Left colon (tissue), 2 donors: ENCODE results near the gene VPS36. TPM values are rescaled to one million over a fixed set of nuclear protein-coding genes. Genes with fewer than 3 reads are reported as not detected.
A peak's percentile ranks its signal among the peaks of the same experiment; 100 is the strongest.
"Not testable (repeated sequence)": the region's sequence is repeated elsewhere in the genome, so short reads cannot be mapped to it uniquely, and the experiment has no call there.

ENCODE experiments used
- ATAC-seq: fragments of 200-7000 bp; cut with Tn5 transposase; one replicate; pipeline ENCODE4 v1.9.1; 2020; ENCODE audit warnings: mild to moderate bottlenecking, moderate library complexity
- DNase-seq, 2 donors: peaks; one replicate each; pipeline ENCODE4 v3.0.0-alpha.2; 2020
- intact Hi-C, 2 donors: fragments of 100-400 bp; cut with DNase I in 1 of 2; cut with micrococcal nuclease in 1 of 2; formaldehyde crosslinking; loops; one replicate each; pipeline versions ENCODE4 v1.11.2 to v1.14.0; 2022; cut with DNase I, micrococcal nuclease
- total RNA-seq, 2 donors: library from RNA; stranded (reverse); fragmentation: NEBNext Ultra II Directional; extraction: Animal tissue kit (Norgen Biotek cat#: 25700); gene quantifications; one replicate each; pipeline ENCODE4 v1.2.1, GENCODE V29; 2021
- donor health status: DM: no; HTN: no; CAD: no.
- donor health status: DM: yes; HTN: yes; CAD: no.

The VPS36 gene
- total RNA-seq, 2 donors from 2014 or later = 53.0 to 61.4 TPM

GRCh38 chr13:52449331-52450011 lies 963 bp downstream of the VPS36 start:
- DNase-seq = no peak
- intact Hi-C loops = loop anchor here in 1 of 2 donors (10.0 kb wide), 1 partner anchor 205 kb away; the partner anchor contains the start of gene SUGT1

DNA sequence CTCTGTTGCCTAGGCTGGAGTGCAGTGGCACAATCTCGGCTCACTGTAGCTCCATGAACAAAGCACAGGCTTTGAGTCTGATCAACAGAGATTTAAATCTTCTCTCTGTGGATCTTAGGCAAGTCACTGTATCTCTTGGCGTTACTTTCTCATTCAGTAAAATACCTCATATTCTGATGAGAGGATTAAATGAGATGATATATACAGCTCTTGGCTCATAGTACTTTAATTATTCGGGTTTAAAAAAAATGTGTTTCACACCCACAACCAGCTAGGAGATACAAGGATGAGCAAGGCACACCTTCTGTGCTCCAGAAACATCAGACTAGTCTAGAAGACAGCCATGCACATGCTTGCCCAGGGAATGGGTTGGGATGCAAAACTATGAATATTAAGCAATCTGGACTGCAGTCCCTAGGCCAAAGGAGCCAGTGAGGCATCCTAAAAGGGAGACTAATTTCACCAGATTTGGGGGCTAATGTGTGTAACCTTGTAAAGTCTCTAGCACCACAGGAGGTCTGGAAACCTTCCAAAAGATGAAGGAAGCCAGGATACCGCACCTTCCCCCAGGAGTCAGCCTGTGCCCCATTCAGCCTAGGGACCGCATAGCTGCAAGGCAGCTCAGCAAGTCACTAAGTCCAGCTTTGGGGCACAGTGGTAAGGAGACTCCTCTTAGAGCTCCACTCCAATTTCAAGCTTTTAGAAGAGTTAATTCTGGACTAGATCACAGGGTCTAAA lies 2.5 kb downstream of the VPS36 start:
- DNase-seq (no peak), ATAC-seq (no peak)
- intact Hi-C loops = no loop called here

More at GRCh38 chr13:52449331-52450011, 963 bp downstream of the VPS36 start:
- ATAC-seq = peak; percentile 43

GRCh38 chr13:52447354-52447753 lies 3.1 kb downstream of the VPS36 start:
- intact Hi-C loops = no loop called here
- ATAC-seq (no peak), DNase-seq (no peak)

GRCh38 chr13:52446265-52446664 lies 4.2 kb downstream of the VPS36 start:
- no peak for ATAC-seq
- intact Hi-C loops = no loop called here
- no peak for DNase-seq

- no peak for DNase-seq
- intact Hi-C loops = no loop called here
- no peak for ATAC-seq
These were observed 18.0 kb downstream of the VPS36 start for GRCh38 chr13:52432456-52432855.

DNA sequence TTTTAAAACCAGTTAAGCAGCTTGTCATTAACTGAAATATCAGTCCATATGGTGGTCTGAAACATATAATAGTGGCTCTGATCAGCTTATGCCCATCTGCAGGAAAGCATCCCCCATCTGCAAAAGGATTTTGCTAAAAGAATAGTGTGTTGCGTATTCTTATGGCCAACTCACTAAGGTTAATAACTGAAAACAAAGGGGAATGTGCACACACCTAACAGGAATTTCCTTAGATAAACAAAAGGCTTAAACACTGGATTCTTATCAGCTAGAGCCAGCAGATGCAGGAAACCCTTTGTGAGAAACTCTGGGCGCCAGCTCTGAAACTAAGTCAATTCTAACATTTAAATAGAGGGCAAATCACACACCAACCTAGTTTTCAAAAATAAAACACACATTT lies 22.1 kb downstream of the VPS36 start:
- intact Hi-C loops = no loop called here
- ATAC-seq (peak; percentile 73), DNase-seq (no peak)

DNA sequence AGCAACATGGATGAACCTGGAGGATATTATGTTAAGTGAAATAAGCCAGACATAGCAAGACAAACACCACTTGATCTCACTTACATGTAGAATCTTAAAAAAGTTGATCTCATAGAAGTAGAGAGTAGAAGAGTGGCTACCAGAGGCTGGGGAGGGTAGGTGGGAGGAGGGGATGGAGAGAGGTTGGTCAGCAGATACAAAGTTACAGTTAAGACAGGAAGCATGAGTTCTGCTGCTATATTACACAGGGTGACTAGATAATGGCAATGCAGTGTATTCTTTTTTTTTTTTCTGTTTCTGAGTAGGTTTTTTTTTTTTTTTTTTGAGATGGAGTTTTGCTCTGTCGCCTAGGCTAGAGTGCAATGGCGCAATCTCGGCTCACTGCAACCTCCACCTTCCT lies 29.2 kb downstream of the VPS36 start:
- no peak for ATAC-seq

DNA sequence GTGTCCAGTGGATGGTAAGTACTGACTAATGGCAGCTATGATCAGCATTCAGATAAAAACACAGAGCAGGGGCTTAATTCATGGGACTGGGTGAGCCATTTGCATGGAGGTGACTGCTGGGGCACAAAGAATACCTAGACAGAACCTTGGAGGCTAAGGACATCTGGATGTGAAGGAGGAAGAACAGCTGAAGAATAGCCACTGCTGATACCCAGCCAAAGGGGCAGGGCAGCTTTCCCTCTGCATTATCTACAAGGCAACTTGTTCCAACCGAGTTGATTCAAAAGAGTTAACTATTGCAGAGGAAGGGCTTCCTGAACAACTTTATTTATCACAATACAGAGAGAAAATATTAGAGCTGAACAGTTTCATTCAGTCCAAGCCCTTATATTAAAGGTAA lies 31.4 kb downstream of the VPS36 start:
- DNase-seq = no peak
- ATAC-seq = no peak
- intact Hi-C loops = no loop called here

More for the DNA sequence above, 29.2 kb downstream of the VPS36 start:
- no peak for DNase-seq
- intact Hi-C loops = no loop called here

GRCh38 chr13:52414963-52415362 lies 35.5 kb downstream of the VPS36 start:
- intact Hi-C loops = no loop called here
- DNase-seq = no peak
- no peak for ATAC-seq

DNA sequence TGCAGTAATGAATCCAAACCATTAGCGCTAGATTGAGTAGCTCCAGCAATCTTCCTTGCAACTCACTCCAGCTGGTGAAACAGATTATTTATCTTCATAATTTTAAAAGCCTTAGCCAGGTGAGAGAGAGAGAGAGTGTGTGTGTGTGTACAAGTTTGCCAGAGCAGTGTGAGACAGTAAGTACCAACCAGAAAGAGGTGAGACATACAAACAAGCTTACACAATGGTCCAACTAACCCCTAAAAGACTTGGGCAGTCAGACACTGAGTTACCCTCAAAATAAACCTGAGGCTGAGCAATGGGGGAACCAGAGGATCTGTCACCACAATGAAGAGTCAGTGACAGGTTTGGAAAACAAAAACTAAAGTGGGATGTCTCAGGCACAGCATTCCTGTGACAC lies 36.4 kb downstream of the VPS36 start:
- intact Hi-C loops = no loop called here
- no peak for DNase-seq
- ATAC-seq = no peak

- DNase-seq = no peak
- ATAC-seq = no peak
- intact Hi-C loops = no loop called here
These were observed 38.3 kb downstream of the VPS36 start for GRCh38 chr13:52412128-52412527.

DNA sequence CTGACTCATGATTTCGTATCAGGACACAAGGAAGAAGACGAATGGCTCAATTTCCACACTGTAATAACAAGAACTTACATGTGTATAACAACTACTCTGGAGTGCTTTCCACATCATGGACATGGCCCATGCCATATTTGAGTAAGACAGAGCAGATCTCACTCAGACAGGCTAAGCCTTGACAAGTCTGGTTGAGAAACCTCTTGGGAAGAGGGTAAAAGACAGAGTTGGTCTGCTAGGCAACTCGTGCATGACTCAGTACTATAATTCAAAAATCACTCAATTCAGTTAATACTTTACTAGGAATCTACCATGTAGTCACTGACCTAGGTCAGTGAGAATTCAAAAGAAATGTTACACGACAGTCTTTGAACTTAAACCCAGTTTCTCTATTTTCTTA lies 38.8 kb downstream of the VPS36 start:
- no peak for DNase-seq
- no peak for ATAC-seq
- intact Hi-C loops = no loop called here

DNA sequence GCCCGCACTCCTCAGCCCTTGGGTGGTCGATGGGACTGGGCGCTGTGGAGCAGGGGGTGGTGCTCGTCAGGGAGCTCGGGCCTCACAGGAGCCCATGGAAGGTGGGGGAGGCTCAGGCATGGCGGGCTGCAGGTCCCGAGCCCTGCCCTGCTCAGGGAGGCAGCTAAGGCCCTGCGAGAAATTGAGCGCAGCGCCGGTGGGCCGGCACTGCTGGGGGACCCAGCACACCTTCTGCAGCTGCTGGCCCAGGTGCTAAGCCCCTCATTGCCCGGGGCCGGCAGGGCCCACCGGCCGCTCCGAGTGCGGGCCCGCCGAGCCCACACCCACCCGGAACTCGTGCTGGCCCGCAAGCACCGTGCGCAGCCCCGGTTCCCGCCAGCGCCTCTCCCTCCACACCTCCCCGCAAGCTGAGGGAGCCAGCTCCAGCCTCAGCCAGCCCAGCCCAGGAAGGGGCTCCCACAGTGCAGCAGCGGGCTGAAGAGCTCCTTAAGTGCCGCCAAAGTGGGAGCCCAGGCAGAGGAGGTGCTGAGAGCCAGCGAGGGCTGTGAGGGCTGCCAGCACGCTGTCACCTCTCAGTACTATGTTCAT lies 42.3 kb downstream of the VPS36 start:
- ATAC-seq, intact Hi-C loops, DNase-seq: not testable (repeated sequence)

- DNase-seq, intact Hi-C loops, ATAC-seq: not testable (repeated sequence)
These were observed 43.0 kb downstream of the VPS36 start for GRCh38 chr13:52407436-52407835.

DNA sequence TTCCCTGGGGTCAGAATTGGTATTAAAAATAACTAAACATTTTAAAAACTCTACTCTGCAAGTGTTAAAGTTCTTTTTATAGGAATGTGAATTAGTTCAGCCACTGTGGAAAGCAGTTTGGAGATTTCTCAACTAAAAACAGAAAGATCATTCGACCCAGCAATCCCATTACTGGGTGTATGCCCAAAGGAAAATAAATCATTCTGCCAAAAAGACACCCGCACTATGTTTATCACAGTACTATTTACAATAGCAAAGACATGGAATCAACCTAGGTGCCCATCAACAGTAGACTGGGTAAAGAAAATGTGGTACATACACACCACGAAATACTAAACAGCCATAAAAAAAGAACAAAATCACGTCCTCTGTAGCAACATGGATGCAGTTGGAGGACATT lies 43.8 kb downstream of the VPS36 start:
- ATAC-seq = no peak
- intact Hi-C loops = no loop called here

DNA sequence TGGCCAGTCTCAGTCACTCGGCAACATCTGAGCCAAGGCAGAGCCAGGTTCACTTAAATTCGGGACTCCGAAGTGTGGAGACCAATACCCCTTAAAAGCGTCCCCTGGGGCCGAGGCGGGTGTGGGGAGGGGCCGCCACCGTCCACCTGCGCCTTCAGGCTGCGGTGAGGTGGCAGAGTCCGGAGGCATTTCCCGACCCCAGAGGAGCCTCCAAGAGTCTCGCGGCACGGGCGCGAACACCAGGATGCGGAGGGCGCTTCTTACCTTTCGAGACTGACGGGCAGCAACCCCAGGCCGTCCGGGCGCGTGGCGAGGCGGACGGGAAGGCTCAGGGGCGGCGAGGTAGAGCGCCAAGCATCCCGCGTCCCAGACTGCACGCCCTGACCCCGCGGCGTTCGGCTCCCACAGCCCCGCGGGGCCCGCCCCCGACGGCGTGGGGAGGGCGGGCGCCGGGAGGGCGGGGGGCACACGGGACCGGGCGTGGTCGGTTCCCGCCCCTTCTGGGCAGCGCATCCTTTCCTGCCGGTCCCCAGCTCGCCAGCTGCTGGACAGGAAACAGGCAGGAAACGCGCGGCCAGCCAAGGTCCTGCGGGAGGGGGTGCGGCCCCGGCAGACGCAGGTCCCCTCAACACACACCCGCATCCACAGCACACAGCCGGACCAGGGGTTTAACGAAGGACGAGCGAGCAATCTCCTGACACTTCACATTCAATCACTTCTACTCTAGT lies 44.5 kb downstream of the VPS36 start, which contains the start of gene THSD1:
THSD1 (minus strand) TSS at position 406 of the 728 bp plus-strand sequence. CDS start 3,572 bp downstream, outside the sequence.
- ATAC-seq = peak; percentile 70
- intact Hi-C loops = no loop called here
- peak in 1 of 2 donors; percentile 36 for DNase-seq

More for the DNA sequence above, 43.8 kb downstream of the VPS36 start:
- DNase-seq = no peak

DNA sequence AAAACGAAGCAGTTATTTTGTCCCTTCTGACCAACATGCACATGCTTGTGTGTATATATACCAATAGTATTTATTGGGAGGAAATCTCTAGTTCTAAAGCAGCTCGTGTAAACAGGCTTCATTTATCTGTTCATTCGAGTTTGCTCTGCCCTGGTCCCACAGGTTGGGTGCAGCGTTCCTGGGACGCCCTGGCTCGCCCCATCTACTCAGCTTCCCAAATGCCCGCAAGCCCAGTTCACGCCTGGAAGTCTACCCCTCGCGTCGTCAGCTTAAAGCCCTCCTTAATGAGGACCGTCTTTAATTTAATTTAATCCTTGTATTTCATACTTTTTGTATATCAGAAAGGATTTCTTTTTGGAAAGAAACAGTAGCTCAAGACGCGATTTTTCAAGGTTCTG lies 45.1 kb downstream of the VPS36 start:
- DNase-seq = no peak

DNA sequence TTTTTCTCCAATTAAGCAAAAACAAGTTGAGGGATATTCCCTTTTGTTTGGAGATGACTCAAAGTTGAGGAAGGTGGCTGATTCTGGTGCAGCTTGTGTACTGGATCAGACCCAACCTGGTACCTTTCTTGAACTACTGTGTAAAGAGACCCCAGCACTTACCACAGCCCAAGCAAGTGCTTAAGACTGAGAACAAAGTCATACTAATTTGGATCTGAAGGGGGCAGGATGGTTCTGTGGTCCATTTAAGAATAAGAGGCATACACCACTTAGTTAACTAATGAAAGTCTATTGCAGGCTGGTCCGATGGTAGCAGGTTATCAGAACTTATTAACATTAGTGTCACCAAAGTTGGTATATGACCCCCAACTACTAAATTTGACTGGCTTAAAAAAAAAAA lies 50.7 kb downstream of the VPS36 start:
- ATAC-seq = no peak
- intact Hi-C loops = no loop called here
- no peak for DNase-seq

More for the DNA sequence above, 45.1 kb downstream of the VPS36 start:
- intact Hi-C loops = no loop called here
- ATAC-seq = no peak

GRCh38 chr13:52399046-52399445 lies 51.4 kb downstream of the VPS36 start:
- no peak for DNase-seq
- ATAC-seq = no peak
- intact Hi-C loops = no loop called here
